Sciatic nerve (tissue), 2 donors: ENCODE results near the gene LAMTOR1. TPM values are rescaled to one million over a fixed set of nuclear protein-coding genes. Genes with fewer than 3 reads are reported as not detected.

ENCODE experiments used
- ATAC-seq: fragments of 200-7000 bp; cut with Tn5 transposase; one replicate; pipeline ENCODE4 v1.9.1; 2020; ENCODE audit warnings: mild to moderate bottlenecking, moderate library complexity
- DNase-seq: peaks from one replicate; pipeline ENCODE4 v3.0.0-alpha.2; 2020; ENCODE audit warnings: low spot score
- intact Hi-C: fragments of 100-400 bp; cut with DNase I; formaldehyde crosslinking; loops from one replicate; pipeline ENCODE4 v1.14.2; 2022
- total RNA-seq: library from RNA; stranded (reverse); fragmentation: NEBNext Ultra II Directional; extraction: Animal tissue kit (Norgen Biotek cat#: 25700); gene quantifications from one replicate; pipeline ENCODE4 v1.2.1, GENCODE V29; 2021
- donor health status: DM: no; HTN: no; CAD: no.
- donor health status: DM: no; HTN: no; CAD: no.

LAMTOR1 gene
- total RNA-seq, 1 donor from 2014 or later, result 70.8 TPM

GRCh38 chr11:72123117-72123653 lies 20.1 kb upstream of the LAMTOR1 start:
- intact Hi-C loops, result no loop called here
- no peak for ATAC-seq
- DNase-seq, result no peak

- DNase-seq, result no peak
- no peak for ATAC-seq
- intact Hi-C loops, result no loop called here
Observed at GRCh38 chr11:72122607-72123006, 19.5 kb upstream of the LAMTOR1 start.

- DNase-seq (no peak), ATAC-seq (no peak)
- intact Hi-C loops, result no loop called here
Observed at GRCh38 chr11:72120930-72121329, 17.8 kb upstream of the LAMTOR1 start.

GRCh38 chr11:72119198-72119597 lies 16.1 kb upstream of the LAMTOR1 start:
- no peak for ATAC-seq
- no peak for DNase-seq
- intact Hi-C loops, result no loop called here

GRCh38 chr11:72116019-72116755 lies 13.1 kb upstream of the LAMTOR1 start:
- intact Hi-C loops, result no loop called here
- ATAC-seq, result no peak

GRCh38 chr11:72114570-72114969 lies 11.5 kb upstream of the LAMTOR1 start:
- intact Hi-C loops, result no loop called here
- DNase-seq (no peak), ATAC-seq (no peak)

More at GRCh38 chr11:72116019-72116755, 13.1 kb upstream of the LAMTOR1 start:
- no peak for DNase-seq

GRCh38 chr11:72112978-72113808 lies 10.1 kb upstream of the LAMTOR1 start:
- intact Hi-C loops, result no loop called here
- no peak for DNase-seq
- no peak for ATAC-seq

GRCh38 chr11:72112143-72112977 lies 9.3 kb upstream of the LAMTOR1 start, which contains the start of gene ANAPC15:
Gene ANAPC15 (minus strand): TSS chr11:72112695. CDS start chr11:72111276, 1,419 bp downstream.
- DNase-seq (peak; percentile 99), ATAC-seq (peak; percentile 97)
- intact Hi-C loops, result no loop called here

GRCh38 chr11:72111300-72112142 lies 8.4 kb upstream of the LAMTOR1 start:
- intact Hi-C loops, result no loop called here
- ATAC-seq, result no peak
- DNase-seq, result no peak

GRCh38 chr11:72105888-72106287 lies 2.8 kb upstream of the LAMTOR1 start, which contains the start of gene TOMT:
Gene TOMT (plus strand): TSS chr11:72105924. CDS start chr11:72105952, 28 bp downstream.
- DNase-seq (no peak), ATAC-seq (no peak)
- intact Hi-C loops, result no loop called here

GRCh38 chr11:72103754-72104167 lies 664 bp upstream of the LAMTOR1 start:
- ATAC-seq (no peak), DNase-seq (no peak)
- intact Hi-C loops, result no loop called here

GRCh38 chr11:72102631-72102945 lies 509 bp downstream of the LAMTOR1 start:
- ATAC-seq (no peak), DNase-seq (no peak)
- intact Hi-C loops, result no loop called here

- intact Hi-C loops, result no loop called here
- DNase-seq (no peak), ATAC-seq (no peak)
Observed at GRCh38 chr11:72102162-72102561, 935 bp downstream of the LAMTOR1 start.

GRCh38 chr11:72100462-72100861 lies 2.6 kb downstream of the LAMTOR1 start:
- intact Hi-C loops, result no loop called here

GRCh38 chr11:72100009-72100408 lies 3.1 kb downstream of the LAMTOR1 start:
- intact Hi-C loops, result no loop called here
- DNase-seq (no peak), ATAC-seq (no peak)

More at GRCh38 chr11:72100462-72100861, 2.6 kb downstream of the LAMTOR1 start:
- ATAC-seq (no peak), DNase-seq (no peak)

- intact Hi-C loops, result loop anchor here (5.0 kb wide), 1 partner anchor 71 kb away; no protein-coding TSS in a partner anchor
- ATAC-seq, result no peak
- DNase-seq, result no peak
Observed at GRCh38 chr11:72098741-72099140, 4.4 kb downstream of the LAMTOR1 start.

GRCh38 chr11:72091292-72091691 lies 11.8 kb downstream of the LAMTOR1 start:
- intact Hi-C loops, result no loop called here
- peak; percentile 94 for ATAC-seq
- DNase-seq, result peak; percentile 83
